AG08396 (cell line): ENCODE results near the gene ALB.

Experiments
- DNase-seq: peaks from one replicate; pipeline ENCODE4 v3.0.0; 2012; ENCODE audit warnings: low spot score, mixed read lengths

ALB gene

GRCh38 chr4:73451981-73452747, 48.1 kb downstream of the ALB start:
- no peak for DNase-seq

GRCh38 chr4:73452953-73453700, 49.0 kb downstream of the ALB start:
- DNase-seq = no peak

- no peak for DNase-seq
Measured at GRCh38 chr4:73453701-73454005, 49.6 kb downstream of the ALB start.

GRCh38 chr4:73454920-73455319, 50.8 kb downstream of the ALB start:
- no peak for DNase-seq

- DNase-seq = no peak
Measured at GRCh38 chr4:73456177-73457022, 52.3 kb downstream of the ALB start.

- DNase-seq = no peak
Measured at GRCh38 chr4:73458184-73459047, 54.3 kb downstream of the ALB start.

GRCh38 chr4:73459048-73459421, 54.9 kb downstream of the ALB start:
- no peak for DNase-seq

- DNase-seq = no peak
Measured at GRCh38 chr4:73460913-73461522, 56.9 kb downstream of the ALB start.

- no peak for DNase-seq
Measured at GRCh38 chr4:73468170-73468569, 64.1 kb downstream of the ALB start.

GRCh38 chr4:73470728-73471127, 66.6 kb downstream of the ALB start:
- no peak for DNase-seq
